BJ (cell line): ENCODE results near the gene CNR1. TPM values are rescaled to one million over a fixed set of nuclear protein-coding genes. Genes with fewer than 3 reads are reported as not detected.
A peak's percentile ranks its signal among the peaks of the same experiment; 100 is the strongest.

ENCODE experiments used
- CTCF ChIA-PET: fragments of 350-600 bp; formaldehyde crosslinking; extraction: SDS; loops from one replicate; lab custom pipeline; 2021; ENCODE audit warnings: antibody characterized with exemption, inconsistent platforms; lab: Yijun Ruan, JAX
- POLR2A ChIA-PET: fragments of 300-600 bp; sonication (Branson Sonifier 250); formaldehyde crosslinking; extraction: SDS; loops from one replicate; lab custom pipeline; 2021; ENCODE audit warnings: antibody characterized with exemption; lab: Charles Lee
- DNase-seq: peaks from one replicate; pipeline ENCODE4 v3.0.0-alpha.2; 2011; ENCODE audit warnings: low read depth
- H3K27me3 ChIP-seq: 2 replicates; pipeline ENCODE4 v1.6.0; 2011; ENCODE audit warnings: low read length; ENCODE audit not compliant: control insufficient read depth, insufficient read depth
- H3K36me3 ChIP-seq: 2 replicates; pipeline ENCODE4 v1.5.1; 2011; ENCODE audit warnings: low read length; ENCODE audit not compliant: control insufficient read depth, insufficient read depth
- H3K4me3 ChIP-seq: 2 replicates; pipeline ENCODE4 v1.5.1; 2011; ENCODE audit warnings: low read depth, mild to moderate bottlenecking, control low read depth, low read length
- polyA plus RNA-seq: library from polyadenylated mRNA; depleted of rRNA; stranded (reverse); fragments of >200 nt; gene quantifications from 2 replicates; pipeline ENCODE4 v1.2.3, GENCODE V29; 2011
- TF ChIP-seq, protein P1 (sequence below): IDR thresholded peaks from 2 replicates; pipeline ENCODE4 v1.5.1; 2011; ENCODE audit warnings: low read depth, mild to moderate bottlenecking, control low read depth, inconsistent platforms, low read length, moderate library complexity; ENCODE audit not compliant: insufficient read depth

The CNR1 gene
- polyA plus RNA-seq, 1 experiment: not detected

GRCh38 chr6:88168362-88168761, 2.2 kb upstream of the CNR1 start:
- TF ChIP-seq, protein P1, sequence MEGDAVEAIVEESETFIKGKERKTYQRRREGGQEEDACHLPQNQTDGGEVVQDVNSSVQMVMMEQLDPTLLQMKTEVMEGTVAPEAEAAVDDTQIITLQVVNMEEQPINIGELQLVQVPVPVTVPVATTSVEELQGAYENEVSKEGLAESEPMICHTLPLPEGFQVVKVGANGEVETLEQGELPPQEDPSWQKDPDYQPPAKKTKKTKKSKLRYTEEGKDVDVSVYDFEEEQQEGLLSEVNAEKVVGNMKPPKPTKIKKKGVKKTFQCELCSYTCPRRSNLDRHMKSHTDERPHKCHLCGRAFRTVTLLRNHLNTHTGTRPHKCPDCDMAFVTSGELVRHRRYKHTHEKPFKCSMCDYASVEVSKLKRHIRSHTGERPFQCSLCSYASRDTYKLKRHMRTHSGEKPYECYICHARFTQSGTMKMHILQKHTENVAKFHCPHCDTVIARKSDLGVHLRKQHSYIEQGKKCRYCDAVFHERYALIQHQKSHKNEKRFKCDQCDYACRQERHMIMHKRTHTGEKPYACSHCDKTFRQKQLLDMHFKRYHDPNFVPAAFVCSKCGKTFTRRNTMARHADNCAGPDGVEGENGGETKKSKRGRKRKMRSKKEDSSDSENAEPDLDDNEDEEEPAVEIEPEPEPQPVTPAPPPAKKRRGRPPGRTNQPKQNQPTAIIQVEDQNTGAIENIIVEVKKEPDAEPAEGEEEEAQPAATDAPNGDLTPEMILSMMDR: no peak
- DNase-seq: no peak
- ChIA-PET POLR2A (no interaction called here), CTCF (no interaction called here)
- H3K36me3 ChIP-seq: no peaks in the 10 kb centered on the region
- no peak overlapping the region for H3K4me3 ChIP-seq
- H3K27me3 ChIP-seq: peaks cover 30% of the 10 kb centered on the region

DNA sequence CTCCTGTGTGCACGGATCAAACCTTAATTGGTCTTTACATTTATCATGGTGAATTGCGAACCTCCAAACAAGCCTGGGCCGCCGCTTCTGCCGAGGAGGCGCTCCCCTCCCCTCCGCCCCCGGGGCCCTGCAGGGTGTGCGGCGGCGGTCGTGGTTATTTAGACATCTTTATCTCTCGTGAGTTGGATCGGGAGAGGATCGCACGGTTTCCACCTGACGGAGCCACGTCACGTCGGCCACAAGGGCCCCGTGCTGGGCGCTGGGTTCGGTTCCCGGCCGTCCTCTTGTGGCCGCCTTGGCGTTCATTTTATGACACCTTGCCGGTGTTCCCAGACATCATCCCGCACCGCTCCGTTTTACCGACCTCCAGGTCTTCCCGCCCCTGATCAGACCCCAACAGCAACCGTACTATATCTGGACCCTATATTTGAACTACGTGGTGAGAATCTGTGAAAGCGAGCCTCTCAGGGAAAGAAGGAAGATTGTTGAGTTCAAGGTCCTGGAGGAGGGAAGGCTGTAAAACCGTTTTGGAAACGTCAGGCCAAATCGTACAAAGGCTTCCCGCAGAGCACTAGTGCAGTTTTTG, 1.3 kb upstream of the CNR1 start:
- TF ChIP-seq, protein P1: no peak
- ChIA-PET POLR2A (no interaction called here), CTCF (no interaction called here)
- Histone ChIP-seq H3K4me3 (no peak overlapping the region), H3K36me3 (no peaks in the 10 kb centered on the region), H3K27me3 (peaks cover 30% of the 10 kb centered on the region)
- DNase-seq: no peak

DNA sequence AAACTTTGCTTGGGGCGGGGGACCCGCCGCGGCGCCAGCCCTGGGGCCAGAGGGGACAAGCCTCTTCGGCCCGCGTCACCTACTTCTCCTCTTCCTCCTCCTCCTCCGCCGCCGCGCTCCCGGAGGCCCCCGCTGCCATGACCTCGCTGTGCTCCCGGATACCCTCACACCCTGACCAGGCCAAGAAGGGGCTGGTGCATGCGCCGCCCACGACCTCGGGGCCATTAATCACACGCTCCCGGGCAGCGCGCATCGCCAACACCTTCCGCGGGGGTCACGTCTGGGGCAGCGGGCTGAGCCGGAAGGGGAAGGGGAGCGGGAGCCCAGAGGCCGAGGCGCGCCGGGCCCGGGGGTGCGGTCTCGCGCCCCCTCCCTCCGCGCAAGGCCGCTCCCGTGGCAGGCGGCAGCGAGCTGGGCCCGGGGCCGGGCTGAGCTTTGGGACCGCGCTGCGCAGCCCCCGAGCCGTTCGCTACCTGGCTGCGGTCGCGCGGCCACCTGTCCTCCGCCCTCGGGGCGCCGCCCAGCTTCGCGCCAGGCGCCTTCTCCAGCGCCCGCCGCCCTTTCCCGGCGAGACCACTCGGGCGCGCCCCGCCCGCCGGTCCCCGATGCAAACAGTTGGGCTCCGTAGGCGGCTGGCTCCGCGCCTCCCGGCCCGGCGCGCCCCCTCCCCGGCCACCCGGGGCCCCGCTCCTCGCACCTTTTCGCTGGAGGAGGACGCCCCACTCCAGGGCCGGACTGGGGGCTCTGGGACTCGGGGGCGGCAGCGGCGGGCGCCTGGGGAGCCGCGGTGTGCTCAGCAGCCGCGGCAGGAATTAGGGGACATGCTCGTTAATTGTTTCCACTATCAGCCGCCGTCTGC, 575 bp upstream of the CNR1 start:
- ChIA-PET POLR2A (no interaction called here), CTCF (no interaction called here)
- Histone ChIP-seq H3K4me3 (peak overlapping the region; percentile 32), H3K27me3 (peaks cover 30% of the 10 kb centered on the region), H3K36me3 (no peaks in the 10 kb centered on the region)
- DNase-seq: no peak
- TF ChIP-seq, protein P1: no peak

- no peaks in the 10 kb centered on the region for H3K36me3 ChIP-seq
- DNase-seq: no peak
- ChIA-PET CTCF (interaction anchor here (0.6 to 1.0 kb wide), 3 partner anchors 17 to 707 kb away, joined by 3 read pairs; no protein-coding TSS in a partner anchor), POLR2A (no interaction called here)
- TF ChIP-seq, protein P1: no peak
- H3K27me3 ChIP-seq: peaks cover 30% of the 10 kb centered on the region
- H3K4me3 ChIP-seq: peak overlapping the region; percentile 32
Measured at GRCh38 chr6:88165087-88165843, 882 bp downstream of the CNR1 start.

DNA sequence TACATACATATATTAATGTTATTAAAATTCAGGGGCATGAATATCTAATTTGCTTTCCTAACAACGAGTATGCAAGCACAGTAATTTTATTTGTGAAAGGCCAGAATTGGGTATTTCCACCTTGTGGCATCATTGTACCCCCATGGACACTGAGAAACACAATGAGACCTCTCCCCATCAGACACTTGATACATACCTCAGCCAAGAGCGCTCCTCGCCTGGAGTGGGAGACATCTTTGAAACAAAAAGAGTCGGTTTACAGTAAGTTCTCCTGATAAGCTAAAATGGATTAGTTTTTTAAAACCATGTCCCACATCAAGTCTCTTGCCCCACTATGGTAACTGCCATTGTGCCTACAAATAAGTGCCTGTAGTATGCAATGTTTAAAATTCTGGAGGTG, 2.1 kb downstream of the CNR1 start:
- TF ChIP-seq, protein P1: no peak
- no peak overlapping the region for H3K4me3 ChIP-seq

More for the DNA sequence above, 2.1 kb downstream of the CNR1 start:
- H3K36me3 ChIP-seq: no peaks in the 10 kb centered on the region
- no peak for DNase-seq
- ChIA-PET POLR2A (no interaction called here), CTCF (interaction anchor here (1.0 kb wide), 1 partner anchor 16 kb away, joined by 3 read pairs; no protein-coding TSS in a partner anchor)
- H3K27me3 ChIP-seq: peaks cover 28% of the 10 kb centered on the region
